ENCODE measurements around the gene OR10G6. TPM values are rescaled to one million over a fixed set of nuclear protein-coding genes. Genes with fewer than 3 reads are reported as not detected.

Gene OR10G6
- total RNA-seq, 1 experiment from 2014 or later, result not detected

- CTCF ChIA-PET, result no interaction called here
- Mint-ChIP-seq H3K27me3 (ENCODE audit: insufficient read depth, unreplicated experiment) (no peaks in the 10 kb centered on the region), H3K9me3 (ENCODE audit: unreplicated experiment) (peaks cover 22% of the 10 kb centered on the region), H3K27ac (ENCODE audit: unreplicated experiment) (no peak overlapping the region), H3K4me1 (ENCODE audit: low read depth, unreplicated experiment) (peaks cover 22% of the 10 kb centered on the region), H3K4me3 (ENCODE audit: unreplicated experiment) (no peak overlapping the region), H3K36me3 (ENCODE audit: insufficient read depth, unreplicated experiment) (no peaks in the 10 kb centered on the region)
- DNase-seq, result no peak
- intact Hi-C loops (cut with micrococcal nuclease; ENCODE audit: unreplicated experiment), result no loop called here
- POLR2A ChIA-PET, result no interaction called here
- peaks cover 45% of the 10 kb centered on the region for H3K4me1 ChIP-seq
- BruUV-seq (replicated peaks), result no TSS peak
- H3K4me3 ChIP-seq (ENCODE audit: low read depth, low read length), result no peak overlapping the region
- 0 out of 2 replicates have a peak, but pooled peaks cover 5% of the 10 kb centered on the region for H3K9me3 ChIP-seq
- TF ChIP-seq, protein P1, sequence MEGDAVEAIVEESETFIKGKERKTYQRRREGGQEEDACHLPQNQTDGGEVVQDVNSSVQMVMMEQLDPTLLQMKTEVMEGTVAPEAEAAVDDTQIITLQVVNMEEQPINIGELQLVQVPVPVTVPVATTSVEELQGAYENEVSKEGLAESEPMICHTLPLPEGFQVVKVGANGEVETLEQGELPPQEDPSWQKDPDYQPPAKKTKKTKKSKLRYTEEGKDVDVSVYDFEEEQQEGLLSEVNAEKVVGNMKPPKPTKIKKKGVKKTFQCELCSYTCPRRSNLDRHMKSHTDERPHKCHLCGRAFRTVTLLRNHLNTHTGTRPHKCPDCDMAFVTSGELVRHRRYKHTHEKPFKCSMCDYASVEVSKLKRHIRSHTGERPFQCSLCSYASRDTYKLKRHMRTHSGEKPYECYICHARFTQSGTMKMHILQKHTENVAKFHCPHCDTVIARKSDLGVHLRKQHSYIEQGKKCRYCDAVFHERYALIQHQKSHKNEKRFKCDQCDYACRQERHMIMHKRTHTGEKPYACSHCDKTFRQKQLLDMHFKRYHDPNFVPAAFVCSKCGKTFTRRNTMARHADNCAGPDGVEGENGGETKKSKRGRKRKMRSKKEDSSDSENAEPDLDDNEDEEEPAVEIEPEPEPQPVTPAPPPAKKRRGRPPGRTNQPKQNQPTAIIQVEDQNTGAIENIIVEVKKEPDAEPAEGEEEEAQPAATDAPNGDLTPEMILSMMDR (IDR thresholded peaks at IDR 0.05; ENCODE audit: insufficient read depth in 1 of 2, low read depth in 1 of 2, low read length in 1 of 2, severe bottlenecking in 1 of 2, unreplicated experiment in 1 of 2), result no peak
- no peaks in the 10 kb centered on the region for H3K36me3 ChIP-seq (ENCODE audit: control insufficient read depth, insufficient read depth, low read length)
- H3K27me3 ChIP-seq (replicated peaks; ENCODE audit: control insufficient read depth, insufficient read depth, low read length), result no peaks in the 10 kb centered on the region
These were observed 49.8 kb downstream of the OR10G6 start for GRCh38 chr11:123945132-123945531.

Other genes with a start within 250 kb of the OR10G6 start
- gene OR6X1, start 240.6 kb downstream of the OR10G6 start, total RNA-seq (2022), result not detected in 2 replicates
- not detected in 2 replicates for gene OR6M1, start 188.8 kb downstream of the OR10G6 start, total RNA-seq (2022)
- not detected in 2 replicates for gene TMEM225, start 109.5 kb downstream of the OR10G6 start, total RNA-seq (2022)
- not detected in 2 replicates for gene OR8D4, start 93.0 kb downstream of the OR10G6 start, total RNA-seq (2022)
- gene OR4D5, start 55.5 kb downstream of the OR10G6 start, total RNA-seq (2022), result not detected in 2 replicates
- gene OR6T1, start 51.3 kb downstream of the OR10G6 start, total RNA-seq (2022), result not detected in 2 replicates
- not detected in 2 replicates for gene OR10S1, start 17.4 kb downstream of the OR10G6 start, total RNA-seq (2022)
- not detected in 2 replicates for gene OR10G4, start 17.8 kb upstream of the OR10G6 start, total RNA-seq (2022)
- gene OR10G9, start 27.9 kb upstream of the OR10G6 start, total RNA-seq (2022), result not detected in 2 replicates
- not detected in 2 replicates for gene OR10G8, start 31.6 kb upstream of the OR10G6 start, total RNA-seq (2022)
- gene OR10G7, start 46.2 kb upstream of the OR10G6 start, total RNA-seq (2022), result not detected in 2 replicates
- 1.3 and 1.6 TPM in 2 replicates for gene VWA5A, start 120.3 kb upstream of the OR10G6 start, total RNA-seq (2022)
- gene OR10D3, start 188.2 kb upstream of the OR10G6 start, total RNA-seq (2022), result not detected in 2 replicates
- gene OR8G1, start 245.9 kb upstream of the OR10G6 start, total RNA-seq (2022), result not detected in 2 replicates

All from Caco-2 (cell line).